Lower leg skin (tissue), 3 donors: Measurements from ENCODE around the gene DOCK1.

Experiments
- CTCF ChIP-seq, 3 donors: fragments of 450-650 bp; IDR thresholded peaks; one replicate each; pipeline ENCODE4 v1.5.1; 2016; ENCODE audit warnings: antibody characterized with exemption in 3 of 3, mild to moderate bottlenecking in 3 of 3, moderate library complexity in 2 of 3
- POLR2A ChIP-seq, 2 donors: fragments of 450-650 bp; IDR thresholded peaks; one replicate each; pipeline ENCODE4 v1.6.1; 2016 to 2017; ENCODE audit warnings: antibody characterized with exemption in 2 of 2, mild to moderate bottlenecking in 1 of 2, moderate library complexity in 1 of 2

DNA sequence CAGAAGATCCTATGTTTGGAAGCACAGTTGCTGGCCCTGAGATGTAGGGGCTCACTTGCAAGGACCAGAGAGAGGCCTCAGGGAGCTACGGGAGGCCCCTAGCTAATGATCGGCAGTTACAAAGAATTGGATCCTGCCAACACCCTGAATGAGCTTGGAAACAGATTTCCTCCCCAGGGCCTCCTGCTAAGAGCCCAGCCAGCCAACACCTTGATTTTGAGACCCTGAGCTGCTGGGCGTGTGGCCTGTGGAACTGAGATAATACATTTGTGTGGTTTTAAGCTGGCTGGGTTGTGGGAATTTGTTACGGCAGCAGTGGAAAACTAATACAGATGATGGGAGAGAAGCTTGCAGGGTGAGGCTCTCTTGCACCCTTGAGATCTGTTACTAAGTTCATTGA lies 3.9 kb downstream of the DOCK1 start:
- TF ChIP-seq CTCF (IDR thresholded peaks at IDR 0.05) (no peak), POLR2A (IDR thresholded peaks at IDR 0.05) (no peak)
